Cardiac muscle cell (in vitro differentiated cells and primary cell): ENCODE data around the gene OXER1. TPM values are rescaled to one million over a fixed set of nuclear protein-coding genes. Genes with fewer than 3 reads are reported as not detected.
"Not testable (repeated sequence)": the region's sequence is repeated elsewhere in the genome, so short reads cannot be mapped to it uniquely, and the experiment has no call there.

ENCODE experiments used
- DNase-seq, 2 donors: peaks; one replicate each; pipeline versions ENCODE4 v3.0.0 to v3.0.0-alpha.2; 2010 to 2017; ENCODE audit warnings: low read depth in 1 of 2, low spot score in 1 of 2
- H3K27ac ChIP-seq: fragments of 200-600 bp; sonication (generic); 2 replicates; pipeline ENCODE4 v1.5.1; 2016
- H3K27me3 ChIP-seq: fragments of 200-600 bp; sonication (generic); 2 replicates; pipeline ENCODE4 v1.6.0; 2016; ENCODE audit warnings: control low read depth
- H3K36me3 ChIP-seq: fragments of 200-600 bp; sonication (generic); 2 replicates; pipeline ENCODE4 v1.5.1; 2016; ENCODE audit warnings: control low read depth
- H3K4me1 ChIP-seq: fragments of 200-600 bp; sonication (generic); 2 replicates; pipeline ENCODE4 v1.8.1; 2017; ENCODE audit warnings: low read depth, mild to moderate bottlenecking, mixed run types
- H3K4me3 ChIP-seq: fragments of 200-600 bp; sonication (generic); 2 replicates; pipeline ENCODE4 v1.5.1; 2016; ENCODE audit warnings: mild to moderate bottlenecking
- H3K9me3 ChIP-seq: fragments of 200-600 bp; sonication (generic); 2 replicates; pipeline ENCODE4 v1.5.1; 2017; ENCODE audit warnings: low read depth, mild to moderate bottlenecking, control low read depth
- polyA plus RNA-seq: library from polyadenylated mRNA; unstranded; fragments of >200 nt; fragmentation: Nextera tagmentation; extraction: Ambion mirVana; gene quantifications from 2 replicates; pipeline ENCODE4 v1.2.1, GENCODE V29; 2016
- total RNA-seq: library from RNA; depleted of rRNA; stranded (reverse); fragments of >200 nt; gene quantifications from 2 replicates; pipeline ENCODE4 v1.2.3, GENCODE V29; 2016
- TF ChIP-seq, protein P1 (sequence below): IDR thresholded peaks from 2 replicates; pipeline ENCODE4 v1.5.1; 2012; ENCODE audit warnings: low read depth, mild to moderate bottlenecking, low read length

Gene OXER1
- total and polyA plus RNA-seq, 2 experiments from 2014 or later: 0.15 to 0.48 TPM

DNA sequence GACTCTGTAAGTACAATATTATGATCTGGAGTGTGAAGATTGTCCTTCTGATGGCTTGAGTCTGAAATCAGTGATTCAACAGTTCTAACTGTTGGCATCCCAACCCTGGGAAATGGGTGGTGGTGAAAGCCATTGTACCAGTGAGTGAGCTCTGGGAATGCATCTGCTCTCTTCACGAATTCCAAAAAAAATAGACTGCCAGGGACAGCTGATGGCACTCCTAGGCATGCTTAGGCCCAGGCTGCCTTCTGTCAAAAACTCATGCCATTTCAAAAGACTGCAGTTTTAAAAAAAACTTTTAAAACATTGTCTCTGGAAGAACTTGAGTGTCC lies 20.3 kb downstream of the OXER1 start:
- no peak for DNase-seq
- TF ChIP-seq, protein P1, sequence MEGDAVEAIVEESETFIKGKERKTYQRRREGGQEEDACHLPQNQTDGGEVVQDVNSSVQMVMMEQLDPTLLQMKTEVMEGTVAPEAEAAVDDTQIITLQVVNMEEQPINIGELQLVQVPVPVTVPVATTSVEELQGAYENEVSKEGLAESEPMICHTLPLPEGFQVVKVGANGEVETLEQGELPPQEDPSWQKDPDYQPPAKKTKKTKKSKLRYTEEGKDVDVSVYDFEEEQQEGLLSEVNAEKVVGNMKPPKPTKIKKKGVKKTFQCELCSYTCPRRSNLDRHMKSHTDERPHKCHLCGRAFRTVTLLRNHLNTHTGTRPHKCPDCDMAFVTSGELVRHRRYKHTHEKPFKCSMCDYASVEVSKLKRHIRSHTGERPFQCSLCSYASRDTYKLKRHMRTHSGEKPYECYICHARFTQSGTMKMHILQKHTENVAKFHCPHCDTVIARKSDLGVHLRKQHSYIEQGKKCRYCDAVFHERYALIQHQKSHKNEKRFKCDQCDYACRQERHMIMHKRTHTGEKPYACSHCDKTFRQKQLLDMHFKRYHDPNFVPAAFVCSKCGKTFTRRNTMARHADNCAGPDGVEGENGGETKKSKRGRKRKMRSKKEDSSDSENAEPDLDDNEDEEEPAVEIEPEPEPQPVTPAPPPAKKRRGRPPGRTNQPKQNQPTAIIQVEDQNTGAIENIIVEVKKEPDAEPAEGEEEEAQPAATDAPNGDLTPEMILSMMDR: no peak
- Histone ChIP-seq H3K4me1 (peaks cover 2% of the 10 kb centered on the region), H3K36me3 (no peaks in the 10 kb centered on the region), H3K4me3 (no peak overlapping the region), H3K9me3 (no peaks in the 10 kb centered on the region), H3K27ac (no peak overlapping the region), H3K27me3 (no peaks in the 10 kb centered on the region)

DNA sequence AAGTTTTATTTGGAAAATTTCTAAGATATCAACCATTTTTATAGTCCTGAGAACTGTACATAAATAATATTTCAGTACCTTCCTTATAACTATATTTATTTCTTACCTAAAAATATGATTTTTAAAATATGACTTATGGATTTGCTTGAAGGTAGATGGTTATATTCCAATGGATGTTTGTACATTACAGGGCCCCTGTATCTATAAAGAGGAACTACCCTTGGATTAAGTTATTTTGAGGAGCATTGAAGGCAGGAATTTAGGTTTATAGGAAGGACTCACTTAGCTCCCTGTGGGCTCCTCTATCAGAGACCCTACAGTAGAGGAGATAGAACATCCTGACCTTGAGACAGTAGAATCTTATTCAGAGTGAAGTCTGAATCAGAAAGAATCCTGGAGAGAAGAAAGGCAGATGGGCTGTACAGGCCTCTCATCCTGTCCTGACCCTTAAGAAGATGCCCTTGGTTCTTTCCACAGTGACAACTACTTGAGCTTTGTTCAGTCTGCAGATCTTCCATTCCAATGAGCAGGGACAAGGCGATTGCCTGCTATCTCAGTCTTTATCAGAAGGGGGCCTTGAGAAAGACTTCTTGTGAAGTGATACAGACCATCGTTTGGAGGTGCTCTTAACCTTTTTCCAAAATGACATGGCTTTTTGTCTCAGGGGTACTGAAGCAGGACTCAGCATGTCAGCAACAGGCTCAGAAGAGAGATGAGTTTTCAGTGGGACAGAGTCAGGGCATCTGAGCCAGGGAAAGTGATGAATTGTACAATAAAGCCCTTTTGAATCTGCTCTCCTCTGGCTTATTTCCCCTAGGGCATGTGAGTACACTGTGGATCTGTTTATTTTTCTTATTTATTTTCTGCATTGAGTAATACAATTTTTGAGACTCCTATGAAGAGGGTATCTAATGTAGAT lies 20.9 kb downstream of the OXER1 start:
- H3K27ac ChIP-seq: no peak overlapping the region
- no peak for DNase-seq
- no peaks in the 10 kb centered on the region for H3K9me3 ChIP-seq
- TF ChIP-seq, protein P1: no peak
- peaks cover 2% of the 10 kb centered on the region for H3K4me1 ChIP-seq
- no peak overlapping the region for H3K4me3 ChIP-seq
- H3K27me3 ChIP-seq: no peaks in the 10 kb centered on the region
- H3K36me3 ChIP-seq: no peaks in the 10 kb centered on the region

DNA sequence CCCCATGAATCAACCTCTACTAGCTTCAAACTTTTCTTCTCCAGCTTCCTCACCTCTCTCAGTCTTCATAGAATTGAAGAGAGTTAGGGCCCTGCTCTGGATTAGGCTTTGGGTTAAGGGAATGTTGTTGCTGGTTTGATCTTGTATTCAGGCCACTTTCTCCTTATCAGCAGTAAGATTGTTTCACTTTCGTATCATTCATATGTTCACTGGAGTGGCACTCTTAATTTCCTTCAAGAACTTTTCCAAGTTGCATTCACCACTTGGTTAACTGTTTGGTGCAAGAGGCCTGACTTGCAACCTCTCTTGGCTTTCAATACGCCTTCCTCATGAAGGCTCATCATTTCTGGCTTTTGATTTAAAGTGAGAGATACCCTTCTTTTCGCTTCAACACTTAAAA lies 22.8 kb downstream of the OXER1 start:
- TF ChIP-seq, protein P1: no peak
- Histone ChIP-seq H3K4me1 (peaks cover 2% of the 10 kb centered on the region), H3K4me3 (no peak overlapping the region), H3K27me3 (no peaks in the 10 kb centered on the region), H3K9me3 (no peaks in the 10 kb centered on the region), H3K36me3 (no peaks in the 10 kb centered on the region), H3K27ac (no peak overlapping the region)
- no peak for DNase-seq

DNA sequence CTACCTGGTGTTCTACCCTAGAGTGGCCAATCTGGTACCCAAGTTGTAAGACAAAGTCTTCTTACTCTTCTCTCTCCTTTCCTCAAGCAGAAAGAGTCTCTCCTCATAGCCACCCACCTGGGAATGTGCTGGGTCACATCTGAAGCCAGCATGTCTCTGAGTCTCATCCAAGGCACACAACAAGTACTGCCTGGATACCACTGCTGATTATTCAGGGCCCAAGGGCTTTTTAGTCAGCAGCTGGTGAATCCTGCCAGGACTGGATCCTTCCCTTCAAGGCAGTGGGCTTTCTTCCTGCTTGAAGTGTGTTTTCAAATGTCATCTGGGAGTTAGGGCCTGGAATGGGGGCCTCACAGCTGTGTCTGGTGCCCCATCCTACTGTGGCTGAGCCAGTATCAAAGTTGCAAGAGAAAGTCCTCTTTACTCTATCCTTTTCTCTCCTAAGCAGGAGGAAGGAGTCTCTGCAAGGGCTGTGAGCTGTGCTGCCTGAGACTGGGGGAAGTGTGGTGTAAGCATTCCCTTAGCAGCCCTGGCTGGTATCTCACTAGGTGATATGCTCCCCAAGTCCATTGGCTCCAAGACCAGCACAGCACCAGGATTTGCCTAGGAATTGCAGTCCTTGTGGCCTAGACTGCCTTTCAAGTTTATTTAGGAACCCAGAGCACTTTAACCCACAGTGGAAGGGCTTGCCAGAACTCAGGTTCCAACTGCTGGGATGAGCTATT lies 27.2 kb downstream of the OXER1 start:
- H3K4me1 ChIP-seq: peaks cover 2% of the 10 kb centered on the region
- H3K4me3 ChIP-seq: no peak overlapping the region
- no peaks in the 10 kb centered on the region for H3K27me3 ChIP-seq
- no peaks in the 10 kb centered on the region for H3K36me3 ChIP-seq
- TF ChIP-seq, protein P1: no peak
- no peak overlapping the region for H3K27ac ChIP-seq
- no peak for DNase-seq
- no peaks in the 10 kb centered on the region for H3K9me3 ChIP-seq

DNA sequence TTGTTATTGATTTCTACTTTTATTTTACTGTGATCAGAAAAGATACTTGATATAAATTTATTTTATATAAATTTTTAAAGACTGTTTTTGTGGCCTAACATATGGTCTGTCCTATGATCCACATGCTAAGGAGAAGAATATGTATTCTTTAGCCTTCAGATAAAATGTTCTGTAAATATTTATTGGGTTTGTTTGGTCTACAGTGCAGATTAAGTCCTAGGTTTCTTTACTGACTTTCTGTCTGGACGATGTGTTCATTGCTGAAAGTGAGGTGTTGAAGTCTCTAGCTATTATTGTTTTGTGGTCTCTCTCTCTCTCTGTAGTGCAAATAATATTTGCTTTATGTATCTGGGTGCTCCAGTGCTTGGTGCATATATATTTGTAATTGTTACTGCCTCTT lies 30.1 kb downstream of the OXER1 start:
- no peak overlapping the region for H3K4me3 ChIP-seq
- DNase-seq: no peak
- no peaks in the 10 kb centered on the region for H3K9me3 ChIP-seq
- H3K4me1 ChIP-seq: no peaks in the 10 kb centered on the region
- no peaks in the 10 kb centered on the region for H3K36me3 ChIP-seq
- no peaks in the 10 kb centered on the region for H3K27me3 ChIP-seq
- TF ChIP-seq, protein P1: no peak
- H3K27ac ChIP-seq: no peak overlapping the region

DNA sequence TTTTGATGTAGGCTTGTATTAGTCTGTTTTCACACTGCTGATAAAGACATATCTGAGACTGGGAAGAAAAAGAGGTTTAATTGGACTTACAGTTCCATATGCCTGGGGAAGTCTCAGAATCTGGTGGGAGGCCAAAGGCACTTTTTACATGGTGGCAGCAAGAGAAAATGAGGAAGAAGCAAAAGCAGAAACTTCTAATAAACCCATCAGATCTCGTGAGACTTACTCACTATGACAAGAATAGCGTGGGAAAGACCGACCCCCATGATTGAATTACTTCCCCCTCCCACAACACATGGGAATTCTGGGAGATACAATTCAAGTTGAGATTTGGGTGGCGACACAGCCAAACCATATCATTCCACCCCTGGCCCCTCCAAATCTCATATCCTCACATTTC lies 32.6 kb downstream of the OXER1 start:
- H3K4me3 ChIP-seq, H3K36me3 ChIP-seq, DNase-seq, H3K4me1 ChIP-seq, H3K27ac ChIP-seq, H3K9me3 ChIP-seq, H3K27me3 ChIP-seq: not testable (repeated sequence)
